SK-N-SH (cell line): ENCODE measurements around the gene WDR81.

ENCODE experiments used
- EP300 ChIP-seq, 2 experiments: IDR thresholded peaks; 2 replicates each; pipeline versions ENCODE4 v1.4.0 to v1.6.1; 2012; ENCODE audit warnings: borderline replicate concordance in 1 of 2, low read depth in 1 of 2, low read length in 1 of 2
- FOXJ3 ChIP-seq: sonication (generic); formaldehyde crosslinking; IDR thresholded peaks from 2 replicates; pipeline ENCODE4 v1.5.1; 2020; ENCODE audit warnings: mild to moderate bottlenecking, missing genetic modification reagents
- GABPA ChIP-seq: IDR thresholded peaks from 2 replicates; pipeline ENCODE4 v1.4.0; 2012; ENCODE audit warnings: low read depth, mild to moderate bottlenecking
- JUND ChIP-seq: IDR thresholded peaks from 2 replicates; pipeline ENCODE4 v1.4.0; 2012
- POLR2AphosphoS5 ChIP-seq: IDR thresholded peaks from 2 replicates; pipeline ENCODE4 v1.6.1; 2012; ENCODE audit warnings: low read depth, low read length
- RCOR1 ChIP-seq: fragments of 150-350 bp; IDR thresholded peaks from 2 replicates; pipeline ENCODE4 v1.6.1; 2017; ENCODE audit warnings: antibody characterized with exemption, low read length
- RFX5 ChIP-seq: IDR thresholded peaks from 2 replicates; pipeline ENCODE4 v1.6.1; 2012; ENCODE audit warnings: mild to moderate bottlenecking, improper control_type of control experiment, low read length
- TAF1 ChIP-seq: IDR thresholded peaks from 2 replicates; pipeline ENCODE4 v1.6.1; 2012; ENCODE audit warnings: low read depth, mild to moderate bottlenecking, low read length, moderate library complexity, borderline replicate concordance
- TF ChIP-seq, protein P1 (sequence below): fragments of 200-600 bp; sonication (generic); IDR thresholded peaks from 2 replicates; pipeline ENCODE4 v1.6.1; 2017; ENCODE audit warnings: antibody characterized with exemption, mild to moderate bottlenecking, moderate library complexity
- TF ChIP-seq, protein P2 (sequence below): IDR thresholded peaks from 2 replicates; pipeline ENCODE4 v1.4.0; 2012; ENCODE audit warnings: low read depth
- TF ChIP-seq, protein P3 (sequence below): IDR thresholded peaks from 2 replicates; pipeline ENCODE4; 2012
- TF ChIP-seq, protein P4 (sequence below): IDR thresholded peaks from 2 replicates; pipeline ENCODE4 v1.6.1; 2012; ENCODE audit warnings: mild to moderate bottlenecking, low read depth, low read length, moderate library complexity
- TF ChIP-seq, protein P5 (sequence below): IDR thresholded peaks from 2 replicates; pipeline ENCODE4 v1.4.0; 2012; ENCODE audit warnings: low read depth, borderline replicate concordance
- TF ChIP-seq, protein P6 (sequence below): IDR thresholded peaks from 2 replicates; pipeline ENCODE4 v1.4.0; 2012; ENCODE audit warnings: low read depth, borderline replicate concordance

DNA sequence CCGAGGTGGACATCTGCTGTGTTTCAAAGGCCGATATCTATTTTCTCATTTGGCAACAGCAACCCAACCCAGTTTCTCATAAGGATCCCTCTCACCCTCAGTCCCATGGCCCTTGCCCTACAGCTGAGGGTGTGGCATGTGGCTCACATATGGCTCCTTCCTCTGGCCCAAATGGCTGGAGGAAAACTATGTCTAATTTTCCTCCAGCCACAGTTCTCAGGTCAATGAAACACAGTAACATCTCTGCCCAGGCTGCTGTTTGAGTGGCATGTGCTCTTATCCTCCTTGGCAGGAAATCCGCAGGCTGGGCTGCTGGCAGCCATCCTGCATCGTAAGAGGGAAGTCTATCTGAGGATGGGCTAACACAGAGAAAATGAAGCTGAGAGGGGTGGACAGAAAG, 61.4 kb downstream of the WDR81 start:
- TF ChIP-seq, protein P1, sequence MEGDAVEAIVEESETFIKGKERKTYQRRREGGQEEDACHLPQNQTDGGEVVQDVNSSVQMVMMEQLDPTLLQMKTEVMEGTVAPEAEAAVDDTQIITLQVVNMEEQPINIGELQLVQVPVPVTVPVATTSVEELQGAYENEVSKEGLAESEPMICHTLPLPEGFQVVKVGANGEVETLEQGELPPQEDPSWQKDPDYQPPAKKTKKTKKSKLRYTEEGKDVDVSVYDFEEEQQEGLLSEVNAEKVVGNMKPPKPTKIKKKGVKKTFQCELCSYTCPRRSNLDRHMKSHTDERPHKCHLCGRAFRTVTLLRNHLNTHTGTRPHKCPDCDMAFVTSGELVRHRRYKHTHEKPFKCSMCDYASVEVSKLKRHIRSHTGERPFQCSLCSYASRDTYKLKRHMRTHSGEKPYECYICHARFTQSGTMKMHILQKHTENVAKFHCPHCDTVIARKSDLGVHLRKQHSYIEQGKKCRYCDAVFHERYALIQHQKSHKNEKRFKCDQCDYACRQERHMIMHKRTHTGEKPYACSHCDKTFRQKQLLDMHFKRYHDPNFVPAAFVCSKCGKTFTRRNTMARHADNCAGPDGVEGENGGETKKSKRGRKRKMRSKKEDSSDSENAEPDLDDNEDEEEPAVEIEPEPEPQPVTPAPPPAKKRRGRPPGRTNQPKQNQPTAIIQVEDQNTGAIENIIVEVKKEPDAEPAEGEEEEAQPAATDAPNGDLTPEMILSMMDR = no peak
- TF ChIP-seq, protein P2, sequence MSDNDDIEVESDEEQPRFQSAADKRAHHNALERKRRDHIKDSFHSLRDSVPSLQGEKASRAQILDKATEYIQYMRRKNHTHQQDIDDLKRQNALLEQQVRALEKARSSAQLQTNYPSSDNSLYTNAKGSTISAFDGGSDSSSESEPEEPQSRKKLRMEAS = no peak
- TF ChIP-seq RCOR1 (no peak), POLR2AphosphoS5 (no peak), EP300 (IDR thresholded peaks at IDR 0.05; ENCODE audit: borderline replicate concordance in 1 of 2, low read depth in 1 of 2, low read length in 1 of 2) (no peak), GABPA (no peak), RFX5 (no peak), TAF1 (no peak), JUND (no peak), FOXJ3 (no peak)
- TF ChIP-seq, protein P3, sequence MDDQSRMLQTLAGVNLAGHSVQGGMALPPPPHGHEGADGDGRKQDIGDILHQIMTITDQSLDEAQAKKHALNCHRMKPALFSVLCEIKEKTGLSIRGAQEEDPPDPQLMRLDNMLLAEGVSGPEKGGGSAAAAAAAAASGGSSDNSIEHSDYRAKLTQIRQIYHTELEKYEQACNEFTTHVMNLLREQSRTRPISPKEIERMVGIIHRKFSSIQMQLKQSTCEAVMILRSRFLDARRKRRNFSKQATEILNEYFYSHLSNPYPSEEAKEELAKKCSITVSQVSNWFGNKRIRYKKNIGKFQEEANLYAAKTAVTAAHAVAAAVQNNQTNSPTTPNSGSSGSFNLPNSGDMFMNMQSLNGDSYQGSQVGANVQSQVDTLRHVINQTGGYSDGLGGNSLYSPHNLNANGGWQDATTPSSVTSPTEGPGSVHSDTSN = no peak
- TF ChIP-seq, protein P4, sequence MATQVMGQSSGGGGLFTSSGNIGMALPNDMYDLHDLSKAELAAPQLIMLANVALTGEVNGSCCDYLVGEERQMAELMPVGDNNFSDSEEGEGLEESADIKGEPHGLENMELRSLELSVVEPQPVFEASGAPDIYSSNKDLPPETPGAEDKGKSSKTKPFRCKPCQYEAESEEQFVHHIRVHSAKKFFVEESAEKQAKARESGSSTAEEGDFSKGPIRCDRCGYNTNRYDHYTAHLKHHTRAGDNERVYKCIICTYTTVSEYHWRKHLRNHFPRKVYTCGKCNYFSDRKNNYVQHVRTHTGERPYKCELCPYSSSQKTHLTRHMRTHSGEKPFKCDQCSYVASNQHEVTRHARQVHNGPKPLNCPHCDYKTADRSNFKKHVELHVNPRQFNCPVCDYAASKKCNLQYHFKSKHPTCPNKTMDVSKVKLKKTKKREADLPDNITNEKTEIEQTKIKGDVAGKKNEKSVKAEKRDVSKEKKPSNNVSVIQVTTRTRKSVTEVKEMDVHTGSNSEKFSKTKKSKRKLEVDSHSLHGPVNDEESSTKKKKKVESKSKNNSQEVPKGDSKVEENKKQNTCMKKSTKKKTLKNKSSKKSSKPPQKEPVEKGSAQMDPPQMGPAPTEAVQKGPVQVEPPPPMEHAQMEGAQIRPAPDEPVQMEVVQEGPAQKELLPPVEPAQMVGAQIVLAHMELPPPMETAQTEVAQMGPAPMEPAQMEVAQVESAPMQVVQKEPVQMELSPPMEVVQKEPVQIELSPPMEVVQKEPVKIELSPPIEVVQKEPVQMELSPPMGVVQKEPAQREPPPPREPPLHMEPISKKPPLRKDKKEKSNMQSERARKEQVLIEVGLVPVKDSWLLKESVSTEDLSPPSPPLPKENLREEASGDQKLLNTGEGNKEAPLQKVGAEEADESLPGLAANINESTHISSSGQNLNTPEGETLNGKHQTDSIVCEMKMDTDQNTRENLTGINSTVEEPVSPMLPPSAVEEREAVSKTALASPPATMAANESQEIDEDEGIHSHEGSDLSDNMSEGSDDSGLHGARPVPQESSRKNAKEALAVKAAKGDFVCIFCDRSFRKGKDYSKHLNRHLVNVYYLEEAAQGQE = no peak
- TF ChIP-seq, protein P5, sequence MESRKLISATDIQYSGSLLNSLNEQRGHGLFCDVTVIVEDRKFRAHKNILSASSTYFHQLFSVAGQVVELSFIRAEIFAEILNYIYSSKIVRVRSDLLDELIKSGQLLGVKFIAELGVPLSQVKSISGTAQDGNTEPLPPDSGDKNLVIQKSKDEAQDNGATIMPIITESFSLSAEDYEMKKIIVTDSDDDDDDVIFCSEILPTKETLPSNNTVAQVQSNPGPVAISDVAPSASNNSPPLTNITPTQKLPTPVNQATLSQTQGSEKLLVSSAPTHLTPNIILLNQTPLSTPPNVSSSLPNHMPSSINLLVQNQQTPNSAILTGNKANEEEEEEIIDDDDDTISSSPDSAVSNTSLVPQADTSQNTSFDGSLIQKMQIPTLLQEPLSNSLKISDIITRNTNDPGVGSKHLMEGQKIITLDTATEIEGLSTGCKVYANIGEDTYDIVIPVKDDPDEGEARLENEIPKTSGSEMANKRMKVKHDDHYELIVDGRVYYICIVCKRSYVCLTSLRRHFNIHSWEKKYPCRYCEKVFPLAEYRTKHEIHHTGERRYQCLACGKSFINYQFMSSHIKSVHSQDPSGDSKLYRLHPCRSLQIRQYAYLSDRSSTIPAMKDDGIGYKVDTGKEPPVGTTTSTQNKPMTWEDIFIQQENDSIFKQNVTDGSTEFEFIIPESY = no peak
- TF ChIP-seq, protein P6, sequence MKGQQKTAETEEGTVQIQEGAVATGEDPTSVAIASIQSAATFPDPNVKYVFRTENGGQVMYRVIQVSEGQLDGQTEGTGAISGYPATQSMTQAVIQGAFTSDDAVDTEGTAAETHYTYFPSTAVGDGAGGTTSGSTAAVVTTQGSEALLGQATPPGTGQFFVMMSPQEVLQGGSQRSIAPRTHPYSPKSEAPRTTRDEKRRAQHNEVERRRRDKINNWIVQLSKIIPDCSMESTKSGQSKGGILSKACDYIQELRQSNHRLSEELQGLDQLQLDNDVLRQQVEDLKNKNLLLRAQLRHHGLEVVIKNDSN = no peak
